Measurements from ENCODE around the gene MSL2. TPM values are rescaled to one million over a fixed set of nuclear protein-coding genes. Genes with fewer than 3 reads are reported as not detected.
"Not testable (repeated sequence)": the region's sequence is repeated elsewhere in the genome, so short reads cannot be mapped to it uniquely, and the experiment has no call there.

The MSL2 gene
- total RNA-seq = 8.7 and 10.5 TPM in 2 replicates

- no peak for DNase-seq (ENCODE audit: low read depth in 2 of 2)
Measured at GRCh38 chr3:136196064-136196400, at the start of gene MSL2. Gene MSL2 (minus strand): TSS chr3:136196335. CDS start chr3:136195113, 1,222 bp downstream.

GRCh38 chr3:136245691-136246090, 49.6 kb upstream of the MSL2 start:
- DNase-seq (ENCODE audit: low read depth in 2 of 2) = no peak

GRCh38 chr3:136239094-136239493, 43.0 kb upstream of the MSL2 start:
- no peak for DNase-seq (ENCODE audit: low read depth in 2 of 2)

GRCh38 chr3:136237961-136238649, 42.0 kb upstream of the MSL2 start:
- no peak for DNase-seq (ENCODE audit: low read depth in 2 of 2)

- DNase-seq (ENCODE audit: low read depth in 2 of 2) = no peak
Measured at GRCh38 chr3:136237103-136237502, 41.0 kb upstream of the MSL2 start.

GRCh38 chr3:136236109-136236508, 40.0 kb upstream of the MSL2 start:
- no peak for DNase-seq (ENCODE audit: low read depth in 2 of 2)

- no peak for DNase-seq (ENCODE audit: low read depth in 2 of 2)
Measured at GRCh38 chr3:136235545-136235944, 39.4 kb upstream of the MSL2 start.

GRCh38 chr3:136232413-136232812, 36.3 kb upstream of the MSL2 start:
- DNase-seq (ENCODE audit: low read depth in 2 of 2) = no peak

- DNase-seq (ENCODE audit: low read depth in 2 of 2) = not testable (repeated sequence)
Measured at GRCh38 chr3:136222746-136223145, 26.6 kb upstream of the MSL2 start.

- no peak for DNase-seq (ENCODE audit: low read depth in 2 of 2)
Measured at GRCh38 chr3:136211547-136211946, 15.4 kb upstream of the MSL2 start.

- DNase-seq (ENCODE audit: low read depth in 2 of 2) = no peak
Measured at GRCh38 chr3:136209921-136210320, 13.8 kb upstream of the MSL2 start.

GRCh38 chr3:136207489-136208115, 11.5 kb upstream of the MSL2 start:
- no peak for DNase-seq (ENCODE audit: low read depth in 2 of 2)

- DNase-seq (ENCODE audit: low read depth in 2 of 2) = not testable (repeated sequence)
Measured at GRCh38 chr3:136199219-136199618, 3.1 kb upstream of the MSL2 start.

GRCh38 chr3:136198462-136199078, 2.4 kb upstream of the MSL2 start:
- not testable (repeated sequence) for DNase-seq (ENCODE audit: low read depth in 2 of 2)

- DNase-seq (ENCODE audit: low read depth in 2 of 2) = no peak
Measured at GRCh38 chr3:136197159-136197793, 1.1 kb upstream of the MSL2 start.

GRCh38 chr3:136196401-136197158, 445 bp upstream of the MSL2 start:
- DNase-seq (ENCODE audit: low read depth in 2 of 2) = peak; percentile 100

GRCh38 chr3:136195258-136196063, 674 bp downstream of the MSL2 start:
- peak; percentile 33 to 83 for DNase-seq (ENCODE audit: low read depth in 2 of 2)

- peak in 1 of 2 donors; percentile 31 for DNase-seq (ENCODE audit: low read depth in 2 of 2)
Measured at GRCh38 chr3:136194409-136195257, 1.5 kb downstream of the MSL2 start.

- DNase-seq (ENCODE audit: low read depth in 2 of 2) = peak in 1 of 2 donors; percentile 14
Measured at GRCh38 chr3:136193278-136194054, 2.7 kb downstream of the MSL2 start.

All from dermis microvascular lymphatic vessel endothelial cell (primary cell).